GM18861 (cell line): ENCODE results near the gene SPAG16.

ENCODE experiments used
- ATAC-seq: cut with Tn5 transposase; IDR thresholded peaks from one replicate; pipeline ENCODE4 v1.9.1; 2021; ENCODE audit not compliant: unreplicated experiment

SPAG16 gene

GRCh38 chr2:213284105-213285090, at the start of gene SPAG16:
Gene SPAG16 (plus strand): TSS chr2:213284464.
- peak; percentile 100 for ATAC-seq

DNA sequence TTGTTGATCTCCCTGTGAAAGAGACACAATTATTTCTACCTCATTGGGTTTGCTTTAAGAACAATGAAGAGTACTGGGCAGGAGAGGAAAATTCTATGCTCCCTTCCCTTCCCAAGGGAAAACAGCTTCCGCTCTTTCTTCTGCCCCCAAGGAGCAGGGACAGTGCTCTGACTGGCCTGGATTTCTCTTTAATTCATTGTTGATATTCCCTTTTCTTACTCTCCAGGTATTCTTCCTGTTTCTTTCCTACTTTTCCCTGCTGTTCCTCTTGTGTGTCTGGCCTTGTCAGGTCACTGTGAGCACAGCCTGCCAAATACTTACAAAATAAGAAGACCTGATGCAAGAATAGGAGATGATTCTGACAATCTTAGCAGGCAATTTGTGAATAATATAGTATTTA, 49.6 kb upstream of the SPAG16 start:
- no peak for ATAC-seq

DNA sequence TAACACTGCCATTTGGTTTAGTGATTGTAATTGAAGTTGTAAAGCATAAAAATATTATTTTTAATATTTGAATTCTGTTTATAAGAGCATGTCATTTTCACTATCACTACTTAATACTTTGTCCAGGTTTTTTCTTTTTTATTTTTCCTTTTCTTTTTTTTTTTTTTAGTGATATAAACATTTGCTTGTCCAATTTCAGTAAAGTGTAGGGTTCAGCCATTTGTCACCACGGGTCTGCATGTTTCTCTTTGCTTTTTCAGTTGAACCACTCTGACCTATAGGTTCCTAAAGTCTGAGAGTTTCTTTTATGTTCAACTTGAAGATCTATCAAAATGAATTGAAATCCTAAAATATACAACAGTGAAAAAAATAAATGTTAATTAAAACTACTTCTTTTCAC, 48.5 kb upstream of the SPAG16 start:
- ATAC-seq, result no peak

GRCh38 chr2:213237251-213237650, 47.0 kb upstream of the SPAG16 start:
- ATAC-seq, result no peak

DNA sequence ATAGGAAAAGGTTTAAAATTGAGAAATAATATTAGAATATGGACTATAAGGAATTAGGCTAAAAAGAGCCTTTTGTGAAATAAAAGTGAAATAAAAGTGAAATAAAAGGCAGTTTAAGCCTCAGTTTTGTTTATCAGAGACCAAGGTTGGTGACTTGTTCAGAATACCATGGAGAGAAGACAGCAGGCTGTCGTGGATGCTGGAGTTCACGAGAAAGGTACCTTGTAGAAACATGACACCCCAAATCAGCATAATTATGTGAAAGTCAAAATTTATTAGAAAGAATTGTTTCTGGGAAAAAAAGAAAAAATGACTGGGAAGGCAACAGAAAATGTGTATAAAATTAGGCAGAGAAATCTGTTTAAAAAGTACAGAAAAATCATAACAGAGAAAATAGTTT, 46.5 kb upstream of the SPAG16 start:
- no peak for ATAC-seq

GRCh38 chr2:213238753-213239495, 45.3 kb upstream of the SPAG16 start:
- peak; percentile 52 for ATAC-seq

GRCh38 chr2:213241817-213242216, 42.4 kb upstream of the SPAG16 start:
- ATAC-seq, result no peak

DNA sequence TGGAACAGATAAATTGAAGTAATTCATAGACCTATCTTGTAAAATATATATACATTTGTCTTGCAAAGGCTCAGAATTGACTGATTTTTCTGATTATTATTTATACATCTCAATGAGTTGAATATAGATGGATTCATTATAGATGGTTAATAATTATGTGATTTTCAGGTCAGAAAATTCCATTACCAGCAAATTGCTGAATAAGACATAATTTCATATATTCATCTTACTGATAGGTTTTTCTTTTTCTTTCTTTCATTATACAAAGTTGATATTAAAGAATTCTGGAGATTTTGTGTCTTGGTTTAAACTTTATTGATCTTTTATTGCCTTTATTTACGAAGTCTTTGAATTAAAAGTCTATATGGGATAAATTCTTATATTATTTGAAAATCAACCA, 41.6 kb upstream of the SPAG16 start:
- no peak for ATAC-seq

GRCh38 chr2:213243189-213244044, 40.8 kb upstream of the SPAG16 start:
- ATAC-seq, result no peak

- ATAC-seq, result peak; percentile 33
Observed at GRCh38 chr2:213246497-213247281, 37.6 kb upstream of the SPAG16 start.

- no peak for ATAC-seq
Observed at GRCh38 chr2:213247566-213247965, 36.7 kb upstream of the SPAG16 start.

DNA sequence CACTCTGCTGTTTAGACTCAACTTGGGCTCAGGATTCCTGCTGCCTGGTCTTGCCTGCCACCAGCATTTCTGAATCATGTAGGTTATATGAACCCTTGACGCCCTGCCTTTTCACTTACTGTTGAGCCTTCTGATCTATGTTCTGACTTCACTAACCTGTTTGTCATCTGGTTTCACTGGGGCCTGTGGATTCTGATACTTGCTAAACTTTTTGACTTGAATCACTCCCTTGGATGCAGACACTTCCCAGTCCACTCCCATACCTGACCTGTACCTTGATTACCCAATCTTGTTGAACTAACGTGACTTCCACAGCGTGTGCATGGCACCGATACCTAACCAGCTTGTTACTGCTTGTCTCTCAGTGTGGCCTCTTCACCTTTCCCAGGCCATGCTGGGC, 35.6 kb upstream of the SPAG16 start:
- ATAC-seq, result no peak

DNA sequence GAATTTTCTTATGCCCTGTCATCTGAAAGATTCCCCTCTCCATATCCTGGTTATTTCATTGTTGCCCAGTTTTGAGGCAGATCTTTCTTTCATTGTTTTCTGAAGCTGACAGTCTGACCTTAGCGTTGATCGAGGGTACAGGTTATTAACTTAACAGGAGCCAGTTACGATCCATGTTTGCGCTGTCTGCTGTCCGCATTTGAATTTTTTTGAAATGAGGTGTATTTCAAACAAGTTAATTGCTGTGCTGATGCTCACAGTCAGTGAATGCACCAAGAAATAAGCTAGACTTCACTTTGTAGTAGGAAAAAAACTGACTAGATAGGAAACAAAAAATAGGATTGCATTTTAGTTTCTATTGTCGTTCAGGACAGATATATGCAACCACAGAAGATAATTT, 34.8 kb upstream of the SPAG16 start:
- no peak for ATAC-seq

- peak; percentile 82 for ATAC-seq
Observed at GRCh38 chr2:213251618-213252017, 32.6 kb upstream of the SPAG16 start.

- no peak for ATAC-seq
Observed at GRCh38 chr2:213252206-213252605, 32.1 kb upstream of the SPAG16 start.

GRCh38 chr2:213253162-213253561, 31.1 kb upstream of the SPAG16 start:
- no peak for ATAC-seq

- ATAC-seq, result no peak
Observed at GRCh38 chr2:213259266-213259665, 25.0 kb upstream of the SPAG16 start.

GRCh38 chr2:213261237-213261636, 23.0 kb upstream of the SPAG16 start:
- ATAC-seq, result no peak

GRCh38 chr2:213261715-213262114, 22.5 kb upstream of the SPAG16 start:
- ATAC-seq, result no peak

- no peak for ATAC-seq
Observed at GRCh38 chr2:213265679-213266078, 18.6 kb upstream of the SPAG16 start.
